Upper lobe of left lung (tissue), 6 donors: ENCODE data around the gene ZCWPW2. TPM values are rescaled to one million over a fixed set of nuclear protein-coding genes. Genes with fewer than 3 reads are reported as not detected.

Experiments used
- ATAC-seq, 2 donors: fragments of 200-7000 bp; cut with Tn5 transposase; one replicate each; pipeline ENCODE4 v1.9.1; 2022; ENCODE audit warnings: mild to moderate bottlenecking in 2 of 2, moderate library complexity in 2 of 2; ENCODE audit not compliant: low FRiP score in 2 of 2
- DNase-seq, 2 donors: peaks; one replicate each; pipeline ENCODE4 v3.0.0-alpha.2; 2019 to 2020
- H3K27ac ChIP-seq, 4 donors: fragments of 200-600 bp; sonication (generic); one replicate each; pipeline ENCODE4 v1.5.1; 2016 to 2019
- H3K27me3 ChIP-seq, 4 donors: fragments of 200-600 bp; sonication (generic); one replicate each; pipeline ENCODE4 v1.5.1; 2017 to 2019
- H3K36me3 ChIP-seq, 4 donors: fragments of 200-600 bp; sonication (generic); one replicate each; pipeline ENCODE4 v1.5.1; 2016 to 2019
- H3K4me1 ChIP-seq, 4 donors: fragments of 200-600 bp; sonication (generic); one replicate each; pipeline ENCODE4 v1.5.1; 2018 to 2019
- H3K4me3 ChIP-seq, 4 donors: fragments of 200-600 bp; sonication (generic); one replicate each; pipeline ENCODE4 v1.5.1; 2017 to 2019; ENCODE audit warnings: mild to moderate bottlenecking in 2 of 4, moderate library complexity in 1 of 4
- H3K9me3 ChIP-seq, 4 donors: fragments of 200-600 bp; sonication (generic); one replicate each; pipeline ENCODE4 v1.5.1; 2018 to 2019
- CTCF ChIP-seq, 6 experiments: fragments of 450-650 bp in 4 of 6; fragments of 200-600 bp in 2 of 6; sonication (generic) in 2 of 6; IDR thresholded peaks; one replicate each; pipeline ENCODE4 v1.5.1; 2016 to 2019; ENCODE audit warnings: antibody characterized with exemption in 6 of 6
- EP300 ChIP-seq, 4 donors: sonication (generic); formaldehyde crosslinking; IDR thresholded peaks; one replicate each; pipeline ENCODE4 v1.5.1; 2017; ENCODE audit warnings: antibody characterized with exemption in 4 of 4, control low read depth in 2 of 4
- POLR2A ChIP-seq, 4 donors: fragments of 450-650 bp; IDR thresholded peaks; one replicate each; pipeline ENCODE4 v1.5.1; 2016 to 2017; ENCODE audit warnings: antibody characterized with exemption in 4 of 4, mild to moderate bottlenecking in 2 of 4
- POLR2AphosphoS5 ChIP-seq, 2 donors: sonication (generic); formaldehyde crosslinking; IDR thresholded peaks; one replicate each; pipeline ENCODE4 v1.5.1; 2017; ENCODE audit warnings: antibody characterized with exemption in 2 of 2
- WGBS, 2 donors: methylation state at CpG; one replicate each; pipeline ENCODE4 v1.1.5; 2017 to 2018; 5-methylcytosine and 5-hydroxymethylcytosine counted together
- total RNA-seq, 6 donors: library from RNA; depleted of rRNA in 4 of 6; stranded (reverse); fragments of >200 nt in 4 of 6; gene quantifications; one replicate each; pipeline versions ENCODE4 v1.1.0 to v1.2.1, GENCODE V29; 2016 to 2021
- donor health status: DM: no; HTN: no; CAD: no; lungs with moderate emphysema.
- donor health status: DM: no; HTN: yes; CAD: no; lungs with severe emphysema.

The ZCWPW2 gene
- total RNA-seq, 6 donors from 2014 or later, result 0.46 to 1.2 (median 0.89) TPM; not detected in 1

- Histone ChIP-seq H3K9me3 (no peaks in the 10 kb centered on the region), H3K27me3 (no peaks in the 10 kb centered on the region), H3K36me3 (no peaks in the 10 kb centered on the region), H3K27ac (no peak overlapping the region), H3K4me3 (no peak overlapping the region), H3K4me1 (no peaks in the 10 kb centered on the region)
- no peak for TF ChIP-seq POLR2A (IDR thresholded peaks at IDR 0.05)
- TF ChIP-seq POLR2AphosphoS5 (IDR thresholded peaks at IDR 0.05), result no peak
- TF ChIP-seq EP300 (IDR thresholded peaks at IDR 0.05), result no peak
- TF ChIP-seq CTCF (IDR thresholded peaks at IDR 0.05), result no peak
- ATAC-seq (no peak), DNase-seq (no peak)
Observed at GRCh38 chr3:28495301-28495700, 146.8 kb downstream of the ZCWPW2 start.

GRCh38 chr3:28502397-28502937, 153.9 kb downstream of the ZCWPW2 start:
- H3K27ac ChIP-seq, result no peak overlapping the region
- TF ChIP-seq EP300 (IDR thresholded peaks at IDR 0.05), result no peak
- no peak for TF ChIP-seq POLR2A (IDR thresholded peaks at IDR 0.05)
- TF ChIP-seq CTCF (IDR thresholded peaks at IDR 0.05), result no peak
- no peak for TF ChIP-seq POLR2AphosphoS5 (IDR thresholded peaks at IDR 0.05)
- no peaks in the 10 kb centered on the region for H3K27me3 ChIP-seq
- no peak overlapping the region for H3K4me3 ChIP-seq
- 74 to 83% methylated on average over 6 of the region's 6 CpGs for WGBS, 2 donors
- DNase-seq, result no peak
- no peaks in the 10 kb centered on the region for H3K36me3 ChIP-seq
- no peaks in the 10 kb centered on the region for H3K9me3 ChIP-seq
- ATAC-seq, result no peak
- H3K4me1 ChIP-seq, result no peaks in the 10 kb centered on the region

GRCh38 chr3:28504976-28505375, 156.5 kb downstream of the ZCWPW2 start:
- TF ChIP-seq POLR2AphosphoS5 (IDR thresholded peaks at IDR 0.05), result no peak
- TF ChIP-seq CTCF (IDR thresholded peaks at IDR 0.05), result no peak
- no peak for TF ChIP-seq EP300 (IDR thresholded peaks at IDR 0.05)
- no peak for TF ChIP-seq POLR2A (IDR thresholded peaks at IDR 0.05)
- no peaks in the 10 kb centered on the region for H3K4me1 ChIP-seq
- H3K9me3 ChIP-seq, result no peaks in the 10 kb centered on the region
- DNase-seq (no peak), ATAC-seq (no peak)
- WGBS, 2 donors, result 0 to 32% methylated on average over 1 of the region's 1 CpG
- H3K27me3 ChIP-seq, result no peaks in the 10 kb centered on the region
- no peak overlapping the region for H3K27ac ChIP-seq
- no peaks in the 10 kb centered on the region for H3K36me3 ChIP-seq
- H3K4me3 ChIP-seq, result no peak overlapping the region

- Histone ChIP-seq H3K4me1 (no peaks in the 10 kb centered on the region), H3K36me3 (no peaks in the 10 kb centered on the region), H3K27me3 (no peaks in the 10 kb centered on the region), H3K27ac (no peak overlapping the region), H3K9me3 (no peaks in the 10 kb centered on the region), H3K4me3 (no peak overlapping the region)
- 92 to 95% methylated on average over 3 of the region's 3 CpGs for WGBS, 2 donors
- ATAC-seq (no peak), DNase-seq (no peak)
- TF ChIP-seq POLR2AphosphoS5 (IDR thresholded peaks at IDR 0.05), result no peak
- no peak for TF ChIP-seq CTCF (IDR thresholded peaks at IDR 0.05)
- TF ChIP-seq POLR2A (IDR thresholded peaks at IDR 0.05), result no peak
- TF ChIP-seq EP300 (IDR thresholded peaks at IDR 0.05), result no peak
Observed at GRCh38 chr3:28521663-28522062, 173.1 kb downstream of the ZCWPW2 start.

GRCh38 chr3:28542351-28542750, 193.8 kb downstream of the ZCWPW2 start:
- ATAC-seq, result no peak

More at GRCh38 chr3:28542351-28542750, 193.8 kb downstream of the ZCWPW2 start:
- peaks cover 0 to 18% (median 5%) of the 10 kb centered on the region in 4 donors for H3K9me3 ChIP-seq
- H3K36me3 ChIP-seq, result no peaks in the 10 kb centered on the region
- H3K4me1 ChIP-seq, result no peaks in the 10 kb centered on the region
- H3K27ac ChIP-seq, result no peak overlapping the region
- H3K4me3 ChIP-seq, result no peak overlapping the region
- 0 to 94% methylated on average over 1 of the region's 1 CpG for WGBS, 2 donors
- no peak for DNase-seq
- TF ChIP-seq POLR2AphosphoS5 (IDR thresholded peaks at IDR 0.05) (no peak), POLR2A (IDR thresholded peaks at IDR 0.05) (no peak), EP300 (IDR thresholded peaks at IDR 0.05) (no peak), CTCF (IDR thresholded peaks at IDR 0.05) (no peak)
- no peaks in the 10 kb centered on the region for H3K27me3 ChIP-seq
